Testis (tissue), 3 donors: Measurements from ENCODE around the gene DUOXA1. TPM values are rescaled to one million over a fixed set of nuclear protein-coding genes. Genes with fewer than 3 reads are reported as not detected.

Experiments
- DNase-seq: peaks from one replicate; pipeline ENCODE4 v3.0.0-alpha.2; 2019
- H3K27ac ChIP-seq, 2 donors: fragments of 200-600 bp; sonication (generic); one replicate each; pipeline ENCODE4 v1.5.1; 2019
- H3K27me3 ChIP-seq: fragments of 200-600 bp; sonication (generic); one replicate; pipeline ENCODE4 v1.5.1; 2019
- H3K36me3 ChIP-seq: fragments of 200-600 bp; sonication (generic); one replicate; pipeline ENCODE4 v1.5.1; 2017; ENCODE audit warnings: low read depth; ENCODE audit errors: missing control alignments
- H3K4me1 ChIP-seq: fragments of 200-600 bp; sonication (generic); one replicate; pipeline ENCODE4 v1.5.1; 2019
- H3K4me3 ChIP-seq, 2 donors: fragments of 200-600 bp; sonication (generic); one replicate each; pipeline ENCODE4 v1.5.1; 2017 to 2019
- H3K9me3 ChIP-seq: fragments of 200-600 bp; sonication (generic); one replicate; pipeline ENCODE4 v1.5.1; 2017
- POLR2A ChIP-seq: fragments of 450-650 bp; IDR thresholded peaks from one replicate; pipeline ENCODE4 v1.6.1; 2017; ENCODE audit warnings: antibody characterized with exemption, mild to moderate bottlenecking, moderate library complexity
- WGBS, 2 donors: methylation state at CpG; one replicate each; pipeline ENCODE4 v1.1.5; 2018; 5-methylcytosine and 5-hydroxymethylcytosine counted together
- intact Hi-C: fragments of 100-400 bp; cut with DNase I; formaldehyde crosslinking; loops from one replicate; pipeline ENCODE4 v1.15.1; 2023; ENCODE audit warnings: low total_unique reads
- polyA plus RNA-seq: library from polyadenylated mRNA; stranded (reverse); fragments of 350-450 nt; fragmentation: Illumina TruSeq; extraction: RNeasy Lipid Tissue Mini Kit (QIAGEN cat#74804); gene quantifications from one replicate; pipeline ENCODE4 v1.2.3, GENCODE V29; 2014; ENCODE audit warnings: low read depth, low replicate concordance; ENCODE audit not compliant: insufficient read depth
- total RNA-seq, 2 donors: library from RNA; depleted of rRNA; stranded (reverse); fragments of >200 nt; gene quantifications; one replicate each; pipeline ENCODE4 v1.2.3, GENCODE V29; 2016
- TF ChIP-seq, protein P1 (sequence below), 3 experiments: fragments of 450-650 bp in 2 of 3; fragments of 200-600 bp in 1 of 3; sonication (generic) in 1 of 3; IDR thresholded peaks; one replicate each; pipeline ENCODE4 v1.5.1; 2016 to 2019; ENCODE audit warnings: antibody characterized with exemption in 3 of 3, mild to moderate bottlenecking in 2 of 3, moderate library complexity in 1 of 3

The DUOXA1 gene
- total and polyA plus RNA-seq, 3 donors from 2014 or later: 0.31 to 1.0 (median 0.94) TPM

DNA sequence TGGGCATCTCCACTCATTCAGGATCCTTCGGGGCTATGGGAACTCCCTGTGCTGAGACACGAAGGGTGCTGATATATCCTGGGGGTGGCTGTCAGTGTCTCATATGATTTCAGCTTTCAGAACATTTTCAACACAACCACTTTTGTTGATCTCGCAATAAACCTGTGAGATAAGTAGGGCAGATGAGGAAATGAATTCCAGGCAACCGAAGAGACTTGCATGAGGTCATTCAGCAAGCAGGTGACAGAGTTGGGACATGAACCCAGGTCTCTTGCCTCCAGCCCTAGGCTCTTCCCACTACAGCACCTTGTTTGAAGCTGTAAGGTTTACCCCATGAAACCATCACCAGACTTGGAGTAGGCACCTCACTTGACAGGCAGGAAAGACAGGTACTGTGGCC lies 16.7 kb upstream of the DUOXA1 start:
- no peak for DNase-seq
- Histone ChIP-seq H3K9me3 (no peaks in the 10 kb centered on the region), H3K4me3 (no peak overlapping the region), H3K27ac (no peak overlapping the region), H3K27me3 (no peaks in the 10 kb centered on the region), H3K36me3 (no peaks in the 10 kb centered on the region), H3K4me1 (no peaks in the 10 kb centered on the region)
- WGBS, 2 donors: 44 to 60% methylated on average over 4 of the region's 4 CpGs
- TF ChIP-seq, protein P1, sequence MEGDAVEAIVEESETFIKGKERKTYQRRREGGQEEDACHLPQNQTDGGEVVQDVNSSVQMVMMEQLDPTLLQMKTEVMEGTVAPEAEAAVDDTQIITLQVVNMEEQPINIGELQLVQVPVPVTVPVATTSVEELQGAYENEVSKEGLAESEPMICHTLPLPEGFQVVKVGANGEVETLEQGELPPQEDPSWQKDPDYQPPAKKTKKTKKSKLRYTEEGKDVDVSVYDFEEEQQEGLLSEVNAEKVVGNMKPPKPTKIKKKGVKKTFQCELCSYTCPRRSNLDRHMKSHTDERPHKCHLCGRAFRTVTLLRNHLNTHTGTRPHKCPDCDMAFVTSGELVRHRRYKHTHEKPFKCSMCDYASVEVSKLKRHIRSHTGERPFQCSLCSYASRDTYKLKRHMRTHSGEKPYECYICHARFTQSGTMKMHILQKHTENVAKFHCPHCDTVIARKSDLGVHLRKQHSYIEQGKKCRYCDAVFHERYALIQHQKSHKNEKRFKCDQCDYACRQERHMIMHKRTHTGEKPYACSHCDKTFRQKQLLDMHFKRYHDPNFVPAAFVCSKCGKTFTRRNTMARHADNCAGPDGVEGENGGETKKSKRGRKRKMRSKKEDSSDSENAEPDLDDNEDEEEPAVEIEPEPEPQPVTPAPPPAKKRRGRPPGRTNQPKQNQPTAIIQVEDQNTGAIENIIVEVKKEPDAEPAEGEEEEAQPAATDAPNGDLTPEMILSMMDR (IDR thresholded peaks at IDR 0.05): no peak
- TF ChIP-seq POLR2A: no peak
- intact Hi-C loops: no loop called here

DNA sequence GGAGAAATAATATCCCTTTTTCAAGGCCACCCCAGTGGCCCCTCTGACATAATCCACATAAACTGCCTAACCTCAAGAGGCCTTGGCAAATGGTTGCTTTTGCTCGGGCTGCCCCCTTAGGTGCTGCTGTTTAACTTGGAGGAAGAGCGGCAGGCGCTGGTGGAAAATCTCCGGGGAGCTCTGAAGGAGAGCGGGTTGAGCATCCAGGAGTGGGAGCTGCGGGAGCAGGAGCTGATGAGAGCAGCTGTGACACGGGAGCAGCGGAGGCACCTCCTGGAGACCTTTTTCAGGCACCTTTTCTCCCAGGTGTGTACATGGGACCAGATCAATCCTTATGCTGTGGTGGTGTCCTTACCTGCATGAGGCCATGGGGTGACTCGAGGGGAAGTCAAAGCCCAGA lies 15.1 kb upstream of the DUOXA1 start:
- TF ChIP-seq, protein P1 (IDR thresholded peaks at IDR 0.05): no peak
- H3K27me3 ChIP-seq: no peaks in the 10 kb centered on the region
- H3K36me3 ChIP-seq: no peaks in the 10 kb centered on the region
- no peak overlapping the region for H3K4me3 ChIP-seq
- DNase-seq: no peak
- H3K4me1 ChIP-seq: no peaks in the 10 kb centered on the region
- H3K27ac ChIP-seq: no peak overlapping the region
- intact Hi-C loops: no loop called here
- H3K9me3 ChIP-seq: no peaks in the 10 kb centered on the region
- 56 to 69% methylated on average over 9 of the region's 9 CpGs for WGBS, 2 donors

DNA sequence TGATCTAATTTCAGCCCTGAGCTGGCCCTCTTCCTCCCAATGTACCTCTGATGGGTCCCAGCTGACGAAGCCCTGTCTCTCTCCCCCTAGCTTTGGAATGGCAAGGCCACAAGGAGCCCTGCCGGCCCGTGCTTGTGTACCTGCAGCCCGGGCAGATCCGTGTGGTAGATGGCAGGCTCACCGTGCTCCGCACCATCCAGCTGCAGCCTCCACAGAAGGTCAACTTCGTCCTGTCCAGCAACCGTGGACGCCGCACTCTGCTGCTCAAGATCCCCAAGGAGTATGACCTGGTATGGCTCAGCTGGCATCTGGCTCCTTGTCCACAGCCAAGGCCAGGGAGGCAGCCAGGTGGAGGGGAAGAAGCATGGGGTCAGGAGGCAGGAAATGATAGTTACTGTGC lies 14.3 kb upstream of the DUOXA1 start:
- H3K27ac ChIP-seq: no peak overlapping the region
- DNase-seq: no peak
- H3K9me3 ChIP-seq: no peaks in the 10 kb centered on the region
- no peak overlapping the region for H3K4me3 ChIP-seq
- no peaks in the 10 kb centered on the region for H3K27me3 ChIP-seq
- intact Hi-C loops: no loop called here
- WGBS, 2 donors: 60 to 62% methylated on average over 1 to 11 of the region's 11 CpGs
- H3K36me3 ChIP-seq: no peaks in the 10 kb centered on the region
- TF ChIP-seq, protein P1 (IDR thresholded peaks at IDR 0.05): no peak
- no peak for TF ChIP-seq POLR2A
- no peaks in the 10 kb centered on the region for H3K4me1 ChIP-seq

DNA sequence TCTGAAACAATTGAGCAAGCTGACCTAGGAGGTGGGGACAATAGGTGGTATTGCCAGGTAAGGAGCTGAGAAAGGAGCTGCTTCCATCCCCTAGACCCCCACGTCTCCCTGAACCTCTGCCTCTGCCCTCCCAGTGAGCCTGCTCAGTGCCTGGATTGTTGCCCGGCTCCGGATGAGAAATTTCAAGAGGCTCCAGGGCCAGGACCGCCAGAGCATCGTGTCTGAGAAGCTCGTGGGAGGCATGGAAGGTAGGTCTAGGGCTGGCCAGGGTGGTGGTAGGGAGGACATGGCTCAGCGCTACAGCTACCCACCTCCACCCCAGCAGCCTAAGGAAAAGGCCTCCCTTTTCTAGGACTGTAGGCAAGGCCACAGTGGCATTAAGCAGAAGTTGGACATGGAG lies 13.4 kb upstream of the DUOXA1 start:
- no peak for DNase-seq
- no peaks in the 10 kb centered on the region for H3K9me3 ChIP-seq
- no peaks in the 10 kb centered on the region for H3K27me3 ChIP-seq
- H3K27ac ChIP-seq: no peak overlapping the region
- 78 to 94% methylated on average over 6 to 7 of the region's 7 CpGs for WGBS, 2 donors
- H3K4me3 ChIP-seq: no peak overlapping the region
- H3K36me3 ChIP-seq: no peaks in the 10 kb centered on the region
- no peaks in the 10 kb centered on the region for H3K4me1 ChIP-seq
- intact Hi-C loops: no loop called here
- no peak for TF ChIP-seq POLR2A

DNA sequence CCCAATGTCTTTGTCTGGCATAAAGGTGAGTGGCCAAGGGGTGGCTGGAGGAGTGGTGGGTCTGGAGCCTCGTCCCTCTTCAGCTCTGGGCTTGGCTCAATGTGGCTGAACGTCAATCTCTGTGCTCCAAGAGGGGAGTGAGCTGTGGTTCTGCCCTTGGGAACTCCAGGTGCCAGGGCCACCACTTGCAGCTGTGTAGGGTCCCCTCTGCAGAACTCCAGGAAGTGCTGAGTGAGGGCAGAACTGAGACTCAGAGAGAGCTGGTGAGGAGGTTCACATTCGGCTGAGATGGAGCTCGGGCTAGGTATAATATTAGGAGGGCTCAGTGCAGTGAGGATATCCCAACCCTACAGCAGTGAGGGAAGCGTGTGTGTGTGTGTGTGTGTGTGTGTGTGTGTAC lies 11.7 kb upstream of the DUOXA1 start:
- no peak for DNase-seq
- H3K27me3 ChIP-seq: no peaks in the 10 kb centered on the region
- intact Hi-C loops: no loop called here
- H3K27ac ChIP-seq: no peak overlapping the region
- H3K36me3 ChIP-seq: no peaks in the 10 kb centered on the region
- no peak overlapping the region for H3K4me3 ChIP-seq
- H3K9me3 ChIP-seq: no peaks in the 10 kb centered on the region
- TF ChIP-seq POLR2A: no peak
- TF ChIP-seq, protein P1 (IDR thresholded peaks at IDR 0.05): no peak
- no peaks in the 10 kb centered on the region for H3K4me1 ChIP-seq
- WGBS, 2 donors: 67 to 83% methylated on average over 1 to 5 of the region's 5 CpGs
